ENCODE measurements around the gene GRIK1. TPM values are rescaled to one million over a fixed set of nuclear protein-coding genes. Genes with fewer than 3 reads are reported as not detected.
A peak's percentile ranks its signal among the peaks of the same experiment; 100 is the strongest.

Gene GRIK1
- total RNA-seq, 1 experiment from 2014 or later: not detected

DNA sequence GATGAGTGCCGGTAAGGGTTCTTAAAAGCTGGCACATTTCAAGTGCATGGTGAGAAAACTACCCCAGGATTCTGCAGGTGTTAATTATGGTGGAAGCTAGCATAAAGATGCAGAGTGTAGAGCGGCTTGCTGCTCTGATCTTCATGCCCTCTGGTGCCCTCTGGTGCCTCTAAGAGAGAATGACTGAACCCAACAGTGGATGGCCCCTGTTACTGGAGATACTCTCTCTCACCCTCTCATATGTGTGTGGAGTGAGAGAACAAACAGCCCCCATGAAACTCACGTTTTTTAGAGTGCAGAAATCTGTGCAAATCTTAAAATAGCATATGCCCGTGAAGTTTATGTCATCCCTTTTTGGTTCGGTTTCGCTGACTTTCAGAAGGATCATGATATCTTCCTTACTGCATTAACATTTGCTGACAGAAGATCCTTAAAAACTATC, 90.0 kb downstream of the GRIK1 start:
- peak; percentile 84 for DNase-seq

DNA sequence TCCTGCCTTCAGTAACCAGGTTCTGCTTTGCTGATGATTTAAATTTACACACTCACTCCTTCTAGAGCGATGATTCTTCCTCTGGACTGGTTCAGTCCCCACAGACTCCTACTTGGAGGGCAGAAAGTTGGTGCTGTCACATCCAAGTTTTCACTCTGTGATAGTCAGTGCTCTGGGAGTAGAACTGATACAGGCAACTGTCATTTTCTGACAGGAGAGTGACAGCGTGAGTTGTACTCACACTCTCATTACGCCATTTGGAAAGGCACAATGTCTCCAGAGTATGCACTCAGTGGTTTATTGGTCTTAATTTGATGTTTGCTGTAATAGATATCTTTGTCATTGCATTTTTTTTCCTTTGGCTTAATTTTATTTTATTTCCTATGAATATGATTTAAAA, 96.0 kb downstream of the GRIK1 start:
- Histone ChIP-seq H2AFZ (ENCODE audit: low read length) (no peak overlapping the region), H3K27ac (ENCODE audit: low read length) (no peak overlapping the region), H3K79me2 (ENCODE audit: low read length) (no peaks in the 10 kb centered on the region), H3K4me2 (ENCODE audit: low read depth, low read length, poor library complexity, severe bottlenecking) (no peak overlapping the region), H4K20me1 (ENCODE audit: insufficient read depth, low read depth, low read length) (no peaks in the 10 kb centered on the region), H3K36me3 (ENCODE audit: insufficient read depth, low read length) (no peaks in the 10 kb centered on the region), H3K9me2 (replicated peaks; ENCODE audit: insufficient read depth, low read length) (no peaks in the 10 kb centered on the region), H3K4me1 (ENCODE audit: low read length) (no peaks in the 10 kb centered on the region), H3K27me3 (ENCODE audit: low read length) (no peaks in the 10 kb centered on the region), H3K9ac (ENCODE audit: low read length) (no peak overlapping the region), H3K9me3 (ENCODE audit: low read length) (no peaks in the 10 kb centered on the region), H3K4me3 (ENCODE audit: low read length) (no peak overlapping the region)
- DNase-seq: no peak

More for the DNA sequence above, 90.0 kb downstream of the GRIK1 start:
- no peak overlapping the region for H3K9ac ChIP-seq (ENCODE audit: low read length)
- H3K36me3 ChIP-seq (ENCODE audit: insufficient read depth, low read length): no peaks in the 10 kb centered on the region
- no peaks in the 10 kb centered on the region for H3K9me2 ChIP-seq (replicated peaks; ENCODE audit: insufficient read depth, low read length)
- H2AFZ ChIP-seq (ENCODE audit: low read length): no peak overlapping the region
- no peak overlapping the region for H3K4me3 ChIP-seq (ENCODE audit: low read length)
- H3K27me3 ChIP-seq (ENCODE audit: low read length): no peaks in the 10 kb centered on the region
- no peak overlapping the region for H3K27ac ChIP-seq (ENCODE audit: low read length)
- no peaks in the 10 kb centered on the region for H3K79me2 ChIP-seq (ENCODE audit: low read length)
- H3K9me3 ChIP-seq (ENCODE audit: low read length): no peaks in the 10 kb centered on the region
- no peaks in the 10 kb centered on the region for H3K4me1 ChIP-seq (ENCODE audit: low read length)
- no peak overlapping the region for H3K4me2 ChIP-seq (ENCODE audit: low read depth, low read length, poor library complexity, severe bottlenecking)
- H4K20me1 ChIP-seq (ENCODE audit: insufficient read depth, low read depth, low read length): no peaks in the 10 kb centered on the region

DNA sequence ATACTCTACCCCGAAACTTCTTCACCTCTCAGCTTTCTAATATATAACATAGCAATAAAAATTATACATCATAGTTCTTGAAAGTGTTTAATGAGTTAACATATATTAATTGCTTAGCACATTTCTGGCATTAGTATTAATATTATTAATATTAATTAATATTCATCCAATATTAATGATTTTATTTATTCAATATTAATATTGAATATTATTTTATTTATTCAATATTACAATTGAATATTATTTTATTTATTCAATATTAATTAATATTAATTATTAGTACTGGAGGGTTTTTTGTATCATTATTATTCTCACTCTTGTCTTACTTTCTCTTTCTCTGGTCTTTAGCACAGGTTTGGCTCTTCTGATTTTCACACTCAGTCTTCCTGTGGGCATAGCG, 105.2 kb downstream of the GRIK1 start:
- H3K9me2 ChIP-seq (replicated peaks; ENCODE audit: insufficient read depth, low read length): no peaks in the 10 kb centered on the region
- no peak overlapping the region for H2AFZ ChIP-seq (ENCODE audit: low read length)
- no peaks in the 10 kb centered on the region for H3K36me3 ChIP-seq (ENCODE audit: insufficient read depth, low read length)
- H3K79me2 ChIP-seq (ENCODE audit: low read length): no peaks in the 10 kb centered on the region
- H3K9me3 ChIP-seq (ENCODE audit: low read length): no peaks in the 10 kb centered on the region
- no peaks in the 10 kb centered on the region for H4K20me1 ChIP-seq (ENCODE audit: insufficient read depth, low read depth, low read length)
- no peaks in the 10 kb centered on the region for H3K4me1 ChIP-seq (ENCODE audit: low read length)
- no peak overlapping the region for H3K4me3 ChIP-seq (ENCODE audit: low read length)
- no peak overlapping the region for H3K9ac ChIP-seq (ENCODE audit: low read length)
- no peaks in the 10 kb centered on the region for H3K27me3 ChIP-seq (ENCODE audit: low read length)
- no peak for DNase-seq
- no peak overlapping the region for H3K27ac ChIP-seq (ENCODE audit: low read length)
- no peak overlapping the region for H3K4me2 ChIP-seq (ENCODE audit: low read depth, low read length, poor library complexity, severe bottlenecking)

DNA sequence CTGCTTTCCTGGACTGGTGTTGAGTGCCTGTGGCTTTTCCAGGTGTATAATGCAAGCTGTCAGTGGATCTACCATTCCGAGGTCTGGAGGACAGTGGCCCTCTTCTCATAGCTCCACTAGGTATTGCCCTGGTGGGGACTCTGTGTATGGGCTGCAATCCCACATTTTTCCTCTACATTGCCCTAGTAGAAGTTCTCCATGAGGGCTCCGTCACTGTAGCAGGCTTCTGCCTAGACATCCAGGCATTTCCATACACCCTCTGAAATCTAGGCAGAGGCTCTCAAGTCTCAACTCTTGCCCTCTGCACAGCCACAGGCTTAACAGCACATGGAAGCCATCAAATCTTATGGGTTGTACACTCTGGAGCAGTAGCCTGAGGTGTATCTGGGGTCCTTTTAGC, 107.6 kb downstream of the GRIK1 start:
- H3K4me1 ChIP-seq (ENCODE audit: low read length): no peaks in the 10 kb centered on the region
- H3K36me3 ChIP-seq (ENCODE audit: insufficient read depth, low read length): no peaks in the 10 kb centered on the region
- no peaks in the 10 kb centered on the region for H3K9me2 ChIP-seq (replicated peaks; ENCODE audit: insufficient read depth, low read length)
- no peak for DNase-seq
- no peak overlapping the region for H3K4me3 ChIP-seq (ENCODE audit: low read length)
- no peak overlapping the region for H3K27ac ChIP-seq (ENCODE audit: low read length)
- H3K79me2 ChIP-seq (ENCODE audit: low read length): no peaks in the 10 kb centered on the region
- no peak overlapping the region for H3K4me2 ChIP-seq (ENCODE audit: low read depth, low read length, poor library complexity, severe bottlenecking)
- no peak overlapping the region for H3K9ac ChIP-seq (ENCODE audit: low read length)
- no peaks in the 10 kb centered on the region for H3K9me3 ChIP-seq (ENCODE audit: low read length)
- no peaks in the 10 kb centered on the region for H3K27me3 ChIP-seq (ENCODE audit: low read length)
- H4K20me1 ChIP-seq (ENCODE audit: insufficient read depth, low read depth, low read length): no peaks in the 10 kb centered on the region
- H2AFZ ChIP-seq (ENCODE audit: low read length): no peak overlapping the region

DNA sequence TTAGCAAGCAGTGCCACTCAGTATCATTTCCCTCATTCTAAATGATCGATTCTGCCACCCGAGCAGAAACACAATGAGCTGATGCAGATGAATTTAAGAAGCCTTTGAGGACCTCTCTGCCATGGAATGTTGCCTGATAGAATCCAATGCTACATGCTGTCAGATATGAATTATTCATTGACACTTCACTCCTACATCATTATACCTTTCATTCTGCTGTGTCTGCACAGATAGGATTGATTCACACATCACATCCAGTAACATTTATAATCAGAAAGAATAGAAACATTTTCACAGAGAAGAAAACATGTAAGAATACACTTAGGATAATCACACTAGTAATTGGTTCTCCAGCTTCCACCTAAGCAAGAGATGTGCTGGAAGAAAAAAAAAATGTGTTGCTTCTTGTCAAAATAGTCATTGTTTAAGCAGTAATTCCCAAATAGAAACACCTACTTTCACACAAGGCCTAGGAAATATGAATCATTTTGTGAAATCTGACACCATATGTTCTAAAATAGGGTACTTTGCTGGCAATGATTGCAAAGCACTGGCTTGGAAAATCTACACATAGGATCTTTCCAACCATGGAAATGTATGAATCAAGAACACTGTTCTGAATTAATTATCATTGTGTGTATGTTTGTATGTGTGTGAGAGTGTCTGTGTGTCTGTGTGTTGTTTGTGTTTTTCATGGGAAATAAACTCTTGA, 110.1 kb downstream of the GRIK1 start:
- no peak overlapping the region for H3K4me3 ChIP-seq (ENCODE audit: low read length)
- DNase-seq: no peak
- H3K9ac ChIP-seq (ENCODE audit: low read length): no peak overlapping the region
- no peaks in the 10 kb centered on the region for H3K27me3 ChIP-seq (ENCODE audit: low read length)
- H3K36me3 ChIP-seq (ENCODE audit: insufficient read depth, low read length): no peaks in the 10 kb centered on the region
- H3K4me1 ChIP-seq (ENCODE audit: low read length): no peaks in the 10 kb centered on the region
- H4K20me1 ChIP-seq (ENCODE audit: insufficient read depth, low read depth, low read length): no peaks in the 10 kb centered on the region
- no peak overlapping the region for H3K4me2 ChIP-seq (ENCODE audit: low read depth, low read length, poor library complexity, severe bottlenecking)
- H3K79me2 ChIP-seq (ENCODE audit: low read length): no peaks in the 10 kb centered on the region
- no peak overlapping the region for H2AFZ ChIP-seq (ENCODE audit: low read length)
- H3K27ac ChIP-seq (ENCODE audit: low read length): no peak overlapping the region
- H3K9me3 ChIP-seq (ENCODE audit: low read length): no peaks in the 10 kb centered on the region
- no peaks in the 10 kb centered on the region for H3K9me2 ChIP-seq (replicated peaks; ENCODE audit: insufficient read depth, low read length)

DNA sequence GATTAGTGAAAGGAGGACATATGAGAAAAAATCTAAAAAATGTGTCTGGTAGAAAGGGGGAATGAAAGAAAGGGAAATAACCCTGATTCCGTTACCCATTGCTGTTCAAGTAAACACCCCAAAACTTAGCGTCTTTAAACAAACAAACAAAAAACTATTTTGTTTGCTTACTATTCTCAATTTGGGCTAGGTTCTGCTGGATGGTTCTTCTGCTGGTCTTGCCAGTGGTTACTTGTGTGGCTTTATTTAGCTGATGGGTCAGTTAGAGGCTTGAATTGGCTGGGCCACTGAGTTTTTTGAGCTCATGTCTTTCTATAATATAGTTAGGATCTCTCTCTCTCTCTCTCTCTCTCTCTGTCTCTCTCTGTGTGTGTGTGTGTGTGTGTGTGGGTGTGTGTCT, 112.1 kb downstream of the GRIK1 start:
- no peaks in the 10 kb centered on the region for H3K36me3 ChIP-seq (ENCODE audit: insufficient read depth, low read length)
- no peaks in the 10 kb centered on the region for H3K9me2 ChIP-seq (replicated peaks; ENCODE audit: insufficient read depth, low read length)
- H3K9ac ChIP-seq (ENCODE audit: low read length): no peak overlapping the region
- no peaks in the 10 kb centered on the region for H3K27me3 ChIP-seq (ENCODE audit: low read length)
- no peak for DNase-seq
- no peaks in the 10 kb centered on the region for H3K4me1 ChIP-seq (ENCODE audit: low read length)
- no peak overlapping the region for H3K4me3 ChIP-seq (ENCODE audit: low read length)
- no peak overlapping the region for H3K27ac ChIP-seq (ENCODE audit: low read length)
- H3K4me2 ChIP-seq (ENCODE audit: low read depth, low read length, poor library complexity, severe bottlenecking): no peak overlapping the region
- no peak overlapping the region for H2AFZ ChIP-seq (ENCODE audit: low read length)
- H4K20me1 ChIP-seq (ENCODE audit: insufficient read depth, low read depth, low read length): no peaks in the 10 kb centered on the region
- no peaks in the 10 kb centered on the region for H3K9me3 ChIP-seq (ENCODE audit: low read length)
- no peaks in the 10 kb centered on the region for H3K79me2 ChIP-seq (ENCODE audit: low read length)

DNA sequence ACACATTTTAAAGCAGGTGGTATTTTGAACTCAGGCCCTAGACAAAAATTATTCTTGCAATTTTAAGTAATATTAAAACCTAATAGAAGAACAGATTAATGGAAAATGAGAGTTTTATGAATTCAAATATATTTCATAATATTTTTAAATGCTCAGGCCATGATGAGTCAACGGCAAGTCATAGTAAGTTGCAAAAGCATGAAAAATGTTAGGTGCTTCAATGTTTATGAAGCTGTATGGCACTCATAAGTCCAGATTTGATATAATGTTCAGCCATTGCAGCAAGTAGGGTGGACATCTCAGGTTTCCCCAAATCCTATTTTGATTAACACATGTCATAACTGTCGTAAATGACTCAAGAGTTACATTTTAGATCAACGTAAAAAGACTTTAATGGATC, 112.6 kb downstream of the GRIK1 start:
- H4K20me1 ChIP-seq (ENCODE audit: insufficient read depth, low read depth, low read length): no peaks in the 10 kb centered on the region
- H3K27me3 ChIP-seq (ENCODE audit: low read length): no peaks in the 10 kb centered on the region
- no peaks in the 10 kb centered on the region for H3K79me2 ChIP-seq (ENCODE audit: low read length)
- no peaks in the 10 kb centered on the region for H3K36me3 ChIP-seq (ENCODE audit: insufficient read depth, low read length)
- no peak overlapping the region for H3K27ac ChIP-seq (ENCODE audit: low read length)
- no peaks in the 10 kb centered on the region for H3K9me3 ChIP-seq (ENCODE audit: low read length)
- H3K4me1 ChIP-seq (ENCODE audit: low read length): no peaks in the 10 kb centered on the region
- no peak overlapping the region for H3K4me2 ChIP-seq (ENCODE audit: low read depth, low read length, poor library complexity, severe bottlenecking)
- no peak overlapping the region for H3K4me3 ChIP-seq (ENCODE audit: low read length)
- no peaks in the 10 kb centered on the region for H3K9me2 ChIP-seq (replicated peaks; ENCODE audit: insufficient read depth, low read length)
- no peak for DNase-seq
- H3K9ac ChIP-seq (ENCODE audit: low read length): no peak overlapping the region
- no peak overlapping the region for H2AFZ ChIP-seq (ENCODE audit: low read length)

DNA sequence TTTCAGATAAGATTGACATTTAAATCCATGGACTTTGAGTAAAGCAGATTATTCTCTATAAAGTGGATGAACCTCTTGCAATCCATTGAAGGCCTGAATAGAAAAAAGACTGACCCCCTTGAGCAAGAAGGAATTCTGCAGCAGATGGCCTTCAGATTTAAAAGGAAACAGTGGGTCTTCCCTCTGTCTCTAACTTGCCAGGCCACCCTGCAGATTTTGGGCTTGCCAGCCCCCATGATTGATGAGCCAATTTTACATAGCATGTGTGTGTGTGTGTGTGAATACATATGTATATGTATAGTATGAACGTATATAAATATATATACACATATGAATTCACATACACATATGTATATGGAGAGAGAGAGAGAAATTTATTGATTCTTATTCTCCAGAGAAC, 113.4 kb downstream of the GRIK1 start:
- Histone ChIP-seq H3K4me3 (ENCODE audit: low read length) (no peak overlapping the region), H4K20me1 (ENCODE audit: insufficient read depth, low read depth, low read length) (no peaks in the 10 kb centered on the region), H3K9ac (ENCODE audit: low read length) (no peak overlapping the region), H3K4me1 (ENCODE audit: low read length) (no peaks in the 10 kb centered on the region), H3K27ac (ENCODE audit: low read length) (no peak overlapping the region), H3K79me2 (ENCODE audit: low read length) (no peaks in the 10 kb centered on the region), H3K27me3 (ENCODE audit: low read length) (no peaks in the 10 kb centered on the region), H3K9me3 (ENCODE audit: low read length) (no peaks in the 10 kb centered on the region), H2AFZ (ENCODE audit: low read length) (no peak overlapping the region), H3K36me3 (ENCODE audit: insufficient read depth, low read length) (no peaks in the 10 kb centered on the region), H3K9me2 (replicated peaks; ENCODE audit: insufficient read depth, low read length) (no peaks in the 10 kb centered on the region), H3K4me2 (ENCODE audit: low read depth, low read length, poor library complexity, severe bottlenecking) (no peak overlapping the region)
- no peak for DNase-seq

Measured in Karpas-422 (cell line).